ENCODE data around the gene TRAPPC1. TPM values are rescaled to one million over a fixed set of nuclear protein-coding genes. Genes with fewer than 3 reads are reported as not detected.

Gene TRAPPC1
- total RNA-seq, 1 donor from 2014 or later, result 110 TPM

- Histone ChIP-seq H3K27me3 (ENCODE audit: low read depth) (no peaks in the 10 kb centered on the region), H3K4me1 (no peaks in the 10 kb centered on the region), H3K36me3 (no peaks in the 10 kb centered on the region), H3K27ac (no peak overlapping the region), H3K4me3 (no peak overlapping the region), H3K9me3 (peaks cover 16% of the 10 kb centered on the region)
- DNase-seq, result no peak
- no peak for ATAC-seq
- intact Hi-C loops (cut with DNase I), result no loop called here
- no peak for TF ChIP-seq CTCF (IDR thresholded peaks at IDR 0.05)
Measured at GRCh38 chr17:7971651-7972050, 39.9 kb upstream of the TRAPPC1 start.

- Histone ChIP-seq H3K4me3 (no peak overlapping the region), H3K4me1 (no peaks in the 10 kb centered on the region), H3K27me3 (ENCODE audit: low read depth) (no peaks in the 10 kb centered on the region), H3K9me3 (peaks cover 6% of the 10 kb centered on the region), H3K36me3 (no peaks in the 10 kb centered on the region), H3K27ac (no peak overlapping the region)
- DNase-seq, result peak; percentile 57
- no peak for TF ChIP-seq CTCF (IDR thresholded peaks at IDR 0.05)
- peak; percentile 37 to 38 for ATAC-seq
- intact Hi-C loops (cut with DNase I), result no loop called here
Measured at GRCh38 chr17:7969433-7969832, 37.7 kb upstream of the TRAPPC1 start.

- ATAC-seq, result no peak
- intact Hi-C loops (cut with DNase I), result no loop called here
Measured at GRCh38 chr17:7967751-7968150, 36.0 kb upstream of the TRAPPC1 start.

GRCh38 chr17:7961421-7961820 lies 29.7 kb upstream of the TRAPPC1 start:
- Histone ChIP-seq H3K9me3 (no peaks in the 10 kb centered on the region), H3K27ac (no peak overlapping the region), H3K36me3 (no peaks in the 10 kb centered on the region), H3K4me3 (no peak overlapping the region), H3K4me1 (no peaks in the 10 kb centered on the region), H3K27me3 (ENCODE audit: low read depth) (no peaks in the 10 kb centered on the region)
- DNase-seq (no peak), ATAC-seq (no peak)
- TF ChIP-seq CTCF (IDR thresholded peaks at IDR 0.05), result no peak
- intact Hi-C loops (cut with DNase I), result no loop called here

More at GRCh38 chr17:7967751-7968150, 36.0 kb upstream of the TRAPPC1 start:
- TF ChIP-seq CTCF (IDR thresholded peaks at IDR 0.05), result no peak
- no peak for DNase-seq
- Histone ChIP-seq H3K27ac (no peak overlapping the region), H3K36me3 (no peaks in the 10 kb centered on the region), H3K4me1 (no peaks in the 10 kb centered on the region), H3K27me3 (ENCODE audit: low read depth) (no peaks in the 10 kb centered on the region), H3K9me3 (no peaks in the 10 kb centered on the region), H3K4me3 (no peak overlapping the region)

GRCh38 chr17:7959503-7960253 lies 27.9 kb upstream of the TRAPPC1 start:
- Histone ChIP-seq H3K4me3 (no peak overlapping the region), H3K27ac (peak overlapping the region; percentile 77), H3K9me3 (no peaks in the 10 kb centered on the region), H3K27me3 (ENCODE audit: low read depth) (no peaks in the 10 kb centered on the region), H3K36me3 (no peaks in the 10 kb centered on the region), H3K4me1 (no peaks in the 10 kb centered on the region)
- TF ChIP-seq CTCF (IDR thresholded peaks at IDR 0.05), result no peak
- peak; percentile 85 to 87 for ATAC-seq
- intact Hi-C loops (cut with DNase I), result no loop called here
- DNase-seq, result no peak

All from lower lobe of right lung (tissue), 2 donors.